HUDEP-2 (cell line): Measurements from ENCODE around the gene PRKCH.

Source experiments
- DNase-seq, 76 experiments: peaks; one replicate each; lab custom pipeline; 2025; ENCODE audit not compliant: unreplicated experiment in 76 of 76; lab: John Stamatoyannopoulos, UW

PRKCH gene

DNA sequence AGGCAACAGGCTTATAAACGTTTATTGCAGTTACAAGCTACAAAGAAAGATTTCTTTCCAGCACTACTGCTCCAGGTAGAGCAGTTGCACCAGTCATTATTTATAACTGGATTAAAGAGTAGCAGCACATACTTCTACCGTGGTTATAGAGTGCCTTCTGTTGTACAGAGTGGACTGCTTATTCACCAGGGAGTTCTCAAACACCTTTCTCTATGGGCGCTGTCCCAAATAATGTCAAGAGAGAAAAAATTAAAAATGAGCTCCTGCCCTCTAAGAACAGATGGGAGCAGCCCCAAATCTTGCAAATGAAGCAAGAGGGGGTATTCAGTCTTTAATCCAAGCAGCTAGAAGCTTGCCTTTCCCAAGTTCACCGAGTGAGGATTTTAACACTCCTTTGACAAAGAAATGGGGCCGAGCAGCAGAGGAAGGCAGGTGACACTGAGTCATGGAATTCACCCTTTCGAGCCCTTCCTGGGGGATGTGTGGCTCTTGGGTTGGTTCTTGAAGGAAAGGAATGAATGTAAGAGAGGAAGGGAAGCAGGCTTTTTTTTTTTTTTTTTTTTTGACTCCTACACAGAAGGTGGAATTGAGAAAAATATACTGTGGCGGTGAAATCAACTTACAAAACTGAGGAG is 181.2 kb downstream of the PRKCH start:
- no peak for DNase-seq

DNA sequence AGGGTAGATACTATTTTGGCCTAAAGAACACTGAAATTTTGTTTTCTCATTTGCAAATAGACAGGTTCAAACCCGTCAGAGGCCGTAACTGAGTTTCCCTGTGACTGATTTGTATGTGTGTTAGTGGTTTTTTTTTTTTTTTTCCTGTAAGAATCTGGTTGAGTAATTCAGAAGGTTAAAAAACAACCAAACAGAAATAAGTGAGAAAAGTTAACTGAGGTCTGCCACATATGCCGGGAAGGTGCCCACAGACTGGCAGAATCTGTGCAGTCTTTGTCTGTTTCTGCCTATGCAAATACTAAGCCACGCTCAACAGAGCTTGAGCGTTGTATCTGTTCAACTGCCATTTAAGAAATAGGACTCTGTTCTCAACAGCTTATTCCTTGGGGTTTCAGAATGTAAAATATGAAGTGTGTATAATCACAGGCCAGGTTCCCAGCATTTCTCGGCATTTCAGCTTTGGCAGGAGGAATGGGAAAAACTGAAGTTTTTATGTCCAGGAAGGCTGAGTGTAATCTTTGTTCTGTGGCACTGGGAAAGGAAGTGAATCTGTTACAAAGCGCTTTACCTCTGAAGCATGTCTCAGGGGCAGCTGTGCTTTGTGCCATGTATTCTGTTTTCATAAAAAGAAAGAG is 181.9 kb downstream of the PRKCH start:
- DNase-seq = no peak

GRCh38 chr14:61504901-61505300 is 183.5 kb downstream of the PRKCH start:
- DNase-seq = no peak

DNA sequence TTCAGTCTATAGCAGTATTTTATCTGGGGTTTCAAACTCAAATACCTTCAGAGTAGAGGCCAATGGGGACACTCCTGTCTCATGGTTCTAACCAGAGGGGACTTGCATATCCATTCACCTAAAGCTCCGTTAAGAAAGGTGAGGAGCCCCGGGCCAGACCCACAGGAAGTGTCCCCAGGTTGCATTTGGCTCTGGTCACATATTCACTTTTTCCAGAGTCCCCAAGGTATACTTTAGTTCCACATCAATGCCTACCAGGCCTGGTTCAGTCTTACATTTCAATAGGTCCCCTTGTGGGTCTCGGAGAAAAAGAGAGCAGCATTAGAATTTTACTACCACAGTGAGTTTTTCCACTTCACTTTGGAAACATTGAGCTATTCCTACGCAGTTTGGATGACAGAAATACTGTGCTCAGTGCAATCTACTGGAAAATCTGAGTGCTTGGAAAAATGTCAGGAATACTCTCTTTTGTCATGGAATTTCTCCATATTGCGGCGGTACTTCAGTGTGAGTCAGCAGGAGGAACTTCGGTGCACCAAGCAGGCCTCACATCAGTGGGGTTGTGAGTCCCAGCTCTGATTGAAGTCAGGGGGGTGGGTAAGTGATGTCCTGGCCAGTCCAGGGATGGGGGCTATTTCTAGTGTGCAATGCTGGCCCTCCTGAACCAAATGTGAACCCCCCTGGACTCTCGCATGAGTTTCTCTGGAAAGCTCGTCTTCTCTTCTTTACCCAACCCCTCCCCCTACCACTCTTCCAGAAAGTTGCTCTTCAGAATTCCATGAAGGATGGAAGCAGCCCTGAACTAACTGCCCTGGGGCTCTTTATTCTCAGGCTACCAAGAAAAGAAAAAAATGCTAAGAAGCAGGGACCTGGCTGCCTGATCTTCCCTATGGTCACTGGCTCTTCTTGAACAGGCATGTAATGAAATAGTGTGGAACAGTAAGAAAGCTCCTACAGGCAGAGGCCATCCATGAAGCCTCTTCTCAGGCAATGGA is 184.7 kb downstream of the PRKCH start:
- no peak for DNase-seq

DNA sequence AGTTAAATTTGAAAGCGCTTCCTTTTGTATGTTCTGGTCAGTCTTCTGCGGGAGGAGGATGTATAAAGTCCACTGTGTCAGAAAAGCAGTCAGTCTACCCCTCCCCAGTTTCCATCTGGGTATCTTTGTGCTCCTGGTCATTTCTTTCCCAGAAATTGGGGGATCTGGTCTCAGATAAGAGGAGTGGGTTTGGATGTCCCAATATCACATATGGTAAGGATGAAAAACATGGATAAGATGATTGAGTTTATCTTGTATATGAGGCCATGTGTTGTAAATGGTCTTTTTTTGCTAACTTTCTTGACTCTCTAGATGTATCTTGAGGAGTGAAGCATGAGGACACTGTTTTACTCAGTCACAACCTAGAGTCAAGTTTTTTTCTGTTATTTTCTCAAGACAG is 187.1 kb downstream of the PRKCH start:
- DNase-seq = no peak

GRCh38 chr14:61510736-61511557 is 189.6 kb downstream of the PRKCH start:
- DNase-seq = no peak

DNA sequence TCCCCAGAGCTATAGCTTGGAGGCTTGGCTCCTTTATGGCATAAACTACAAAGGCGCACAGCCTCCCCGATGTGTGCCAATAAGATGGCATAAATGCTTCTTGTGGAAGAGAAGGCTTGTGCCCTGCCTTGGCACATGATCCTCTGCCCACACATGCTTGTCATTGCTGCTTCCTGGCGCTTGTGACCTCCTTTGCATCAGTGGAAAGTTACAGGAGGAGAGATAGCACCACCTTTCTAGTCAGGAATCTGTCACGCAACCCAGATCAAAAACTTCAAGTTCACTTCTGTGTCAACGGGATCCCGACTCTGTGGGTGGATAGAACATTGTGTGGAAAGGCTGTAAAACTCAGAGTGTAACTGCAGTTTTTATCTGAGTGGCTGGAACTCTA is 190.2 kb downstream of the PRKCH start:
- DNase-seq = no peak

DNA sequence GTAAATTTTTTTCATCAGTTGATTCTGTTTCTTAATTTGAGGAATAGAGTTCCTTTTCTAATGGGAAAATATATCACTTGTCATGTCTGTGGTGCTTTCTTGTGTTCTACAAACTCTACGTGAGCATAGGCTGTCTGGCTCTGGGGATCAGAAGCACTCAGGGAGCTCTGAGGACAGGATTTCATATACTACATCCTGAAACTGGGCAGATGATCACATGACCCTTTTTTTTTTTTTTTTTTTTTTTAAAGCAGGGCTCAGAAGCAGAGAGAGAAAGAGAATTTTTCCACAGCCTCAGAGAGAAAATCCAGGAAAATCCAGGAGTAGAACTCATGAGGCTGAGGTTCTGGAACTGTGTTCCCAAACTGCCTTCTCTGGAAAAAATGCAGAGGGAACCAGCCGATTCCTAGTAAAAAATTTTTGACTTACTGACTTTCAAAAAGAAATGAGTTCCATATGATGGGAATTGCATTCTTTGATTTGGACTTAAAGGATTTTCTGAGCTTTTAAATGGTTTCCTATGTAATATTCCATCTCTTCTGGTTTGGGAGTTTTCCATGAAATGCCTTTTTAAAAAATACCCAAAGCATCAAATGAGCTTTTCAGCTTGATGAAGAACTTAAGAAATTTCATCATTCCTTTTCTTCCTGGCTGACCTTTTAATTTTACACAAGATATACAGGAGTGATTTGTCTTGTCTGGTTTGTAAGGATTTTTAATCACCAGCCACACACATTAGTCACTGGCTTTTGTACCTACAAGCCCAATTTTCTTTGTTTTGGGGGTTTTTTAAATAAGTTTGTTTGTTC is 190.9 kb downstream of the PRKCH start:
- no peak for DNase-seq

GRCh38 chr14:61513986-61514830 is 192.8 kb downstream of the PRKCH start:
- no peak for DNase-seq

GRCh38 chr14:61514927-61515326 is 193.5 kb downstream of the PRKCH start:
- DNase-seq = no peak

GRCh38 chr14:61515436-61516117 is 194.2 kb downstream of the PRKCH start:
- DNase-seq = no peak

DNA sequence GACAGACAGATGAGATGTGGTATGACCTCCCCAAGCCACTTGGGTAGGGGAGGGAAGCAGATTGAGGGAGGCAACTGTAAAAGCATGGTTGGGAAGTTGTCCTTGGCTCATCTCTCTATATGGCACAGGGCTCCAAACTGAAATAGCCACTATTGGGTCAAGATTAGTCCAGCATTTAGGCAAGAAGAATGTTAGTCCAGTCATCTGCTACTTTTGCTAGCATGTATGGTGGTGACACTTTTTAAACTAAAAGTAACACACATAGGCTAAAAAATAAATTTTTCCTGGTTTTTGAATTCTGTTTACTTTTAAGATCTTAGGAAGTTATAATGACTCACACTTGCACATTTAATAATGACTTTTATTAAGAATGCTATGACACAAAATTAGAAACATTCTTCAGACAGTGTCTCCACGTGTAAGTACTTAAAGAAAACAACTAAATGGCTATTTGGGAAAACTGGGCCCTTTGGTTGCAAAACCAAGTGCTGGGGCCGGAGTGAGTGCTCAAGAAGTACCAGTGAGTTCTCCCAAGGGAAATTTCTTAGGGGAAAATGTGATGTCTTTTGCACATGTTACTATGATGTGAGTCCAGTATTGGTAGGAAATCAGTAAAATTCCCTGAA is 194.9 kb downstream of the PRKCH start:
- no peak for DNase-seq

GRCh38 chr14:61516964-61517653 is 195.7 kb downstream of the PRKCH start:
- DNase-seq = no peak

DNA sequence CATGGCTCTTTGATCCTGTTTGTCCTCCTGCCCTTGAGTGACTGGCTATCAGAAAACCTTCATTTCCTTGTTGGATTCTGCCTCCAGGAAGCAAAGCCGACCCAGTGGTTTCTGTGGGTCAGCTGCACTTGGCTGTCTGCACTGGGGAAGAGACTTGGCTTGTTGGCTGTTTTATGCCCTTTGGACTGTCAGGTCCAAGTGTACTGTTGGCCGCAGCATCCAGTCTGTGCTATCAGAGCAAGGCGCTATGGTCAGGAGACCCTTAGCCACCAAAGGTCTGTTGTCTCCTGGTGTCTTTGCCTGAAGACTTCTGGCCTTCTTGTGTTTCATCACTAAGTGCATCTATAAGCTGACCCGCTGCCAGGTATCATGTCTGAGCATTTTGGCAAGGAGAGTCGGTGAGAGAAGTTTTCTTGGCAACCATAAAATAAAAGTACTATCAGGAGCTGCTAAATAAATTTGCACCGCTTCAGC is 196.6 kb downstream of the PRKCH start:
- no peak for DNase-seq

- DNase-seq = no peak
Observed at GRCh38 chr14:61518403-61518802, 197.0 kb downstream of the PRKCH start.

DNA sequence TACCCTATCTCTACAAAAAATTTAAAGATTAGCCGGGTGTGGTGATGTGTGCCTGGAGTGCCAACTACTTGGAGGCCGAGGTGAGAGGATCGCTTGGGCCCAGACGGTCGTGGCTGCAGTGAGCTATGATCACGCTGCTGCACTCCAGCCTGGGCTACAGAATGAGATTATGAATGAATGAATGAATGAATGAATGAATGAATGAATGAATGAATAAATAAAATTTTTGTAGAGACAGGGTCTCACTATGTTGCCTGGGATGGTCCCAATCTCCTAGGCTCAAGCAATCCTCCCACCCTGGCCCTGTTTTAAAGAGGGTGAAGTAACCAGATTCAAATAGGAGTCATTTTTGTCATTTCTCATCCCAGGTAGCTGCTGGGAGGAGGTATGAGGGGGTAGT is 197.7 kb downstream of the PRKCH start:
- DNase-seq = no peak

- DNase-seq = no peak
Observed at GRCh38 chr14:61519735-61520134, 198.4 kb downstream of the PRKCH start.
